Measurements from ENCODE around the gene KCNMA1. TPM values are rescaled to one million over a fixed set of nuclear protein-coding genes. Genes with fewer than 3 reads are reported as not detected.

KCNMA1 gene
- total RNA-seq, 4 donors from 2014 or later: 4.6 to 10.5 (median 7.8) TPM

DNA sequence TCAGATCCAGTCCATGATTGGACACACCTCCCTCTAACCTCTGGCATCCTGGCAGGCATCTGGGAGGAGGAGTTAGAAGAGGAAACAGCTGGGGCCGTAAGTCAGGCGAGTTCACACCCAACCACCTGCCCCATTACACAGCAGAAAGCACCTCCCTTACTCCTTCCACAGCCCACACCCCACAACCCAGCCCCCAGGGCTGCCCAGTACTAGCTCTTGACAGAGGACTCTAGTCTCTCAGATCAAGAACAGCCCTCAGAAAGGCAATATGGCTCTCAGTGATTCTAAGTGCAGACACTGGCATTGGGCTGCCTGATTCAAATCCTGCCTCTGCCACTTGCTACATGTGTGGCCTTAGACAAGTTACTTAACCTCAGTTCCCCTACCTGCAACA lies 34.1 kb downstream of the KCNMA1 start:
- H3K9me3 ChIP-seq: no peaks in the 10 kb centered on the region
- DNase-seq (ENCODE audit: low spot score in 2 of 2): no peak
- H3K27ac ChIP-seq: no peak overlapping the region
- H3K27me3 ChIP-seq: peaks cover 3% of the 10 kb centered on the region
- TF ChIP-seq POLR2A (IDR thresholded peaks at IDR 0.05): no peak
- TF ChIP-seq EP300 (IDR thresholded peaks at IDR 0.05): no peak
- TF ChIP-seq POLR2AphosphoS5 (IDR thresholded peaks at IDR 0.05): no peak
- no peak for TF ChIP-seq CTCF (IDR thresholded peaks at IDR 0.05)
- H3K4me1 ChIP-seq: peaks cover 18% of the 10 kb centered on the region
- no peaks in the 10 kb centered on the region for H3K36me3 ChIP-seq
- 17% methylated on average over 2 of the region's 2 CpGs for WGBS
- H3K4me3 ChIP-seq: no peak overlapping the region

GRCh38 chr10:77602913-77603533 lies 34.6 kb downstream of the KCNMA1 start:
- TF ChIP-seq CTCF (IDR thresholded peaks at IDR 0.05) (no peak), POLR2AphosphoS5 (IDR thresholded peaks at IDR 0.05) (no peak), EP300 (IDR thresholded peaks at IDR 0.05) (no peak), POLR2A (IDR thresholded peaks at IDR 0.05) (no peak)
- no peaks in the 10 kb centered on the region for H3K9me3 ChIP-seq
- no peak overlapping the region for H3K4me3 ChIP-seq
- H3K4me1 ChIP-seq: peaks cover 18% of the 10 kb centered on the region
- DNase-seq (ENCODE audit: low spot score in 2 of 2): no peak
- 22% methylated on average over 6 of the region's 7 CpGs for WGBS
- H3K36me3 ChIP-seq: no peaks in the 10 kb centered on the region
- H3K27ac ChIP-seq: no peak overlapping the region
- peaks cover 3% of the 10 kb centered on the region for H3K27me3 ChIP-seq

DNA sequence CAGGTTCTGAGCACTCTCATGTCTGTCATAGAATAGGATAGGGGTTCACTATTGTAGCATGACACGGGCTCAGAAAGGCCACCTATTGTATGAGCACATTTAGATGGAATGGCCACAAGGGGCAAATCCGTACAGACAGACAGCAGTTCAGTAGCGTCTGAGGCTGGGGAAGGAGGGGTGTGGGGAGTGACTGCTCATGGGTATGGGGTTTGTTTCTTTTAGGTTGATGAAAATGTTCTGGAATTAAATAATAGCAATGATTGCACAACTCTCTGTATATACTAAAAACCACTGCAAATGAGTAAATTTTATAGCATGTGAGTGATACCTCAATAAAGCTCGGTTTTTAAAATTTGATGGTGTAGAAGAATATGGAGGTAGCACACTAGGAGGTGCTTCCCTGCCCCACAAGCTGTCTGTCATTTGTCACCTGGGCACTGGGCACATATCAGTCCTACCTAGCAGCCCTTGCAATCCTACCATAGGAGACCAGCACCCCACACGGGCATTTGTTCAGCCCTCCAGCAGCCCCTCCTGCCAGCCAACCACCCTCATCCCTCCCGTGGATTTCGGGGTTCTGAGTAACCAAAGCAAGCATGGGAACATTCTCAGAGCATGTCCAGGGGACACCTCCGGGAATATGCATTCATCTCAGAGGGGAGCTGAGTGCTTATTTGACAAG lies 35.2 kb downstream of the KCNMA1 start:
- peaks cover 18% of the 10 kb centered on the region for H3K4me1 ChIP-seq
- no peak overlapping the region for H3K27ac ChIP-seq
- no peak for TF ChIP-seq CTCF (IDR thresholded peaks at IDR 0.05)
- no peak for TF ChIP-seq POLR2AphosphoS5 (IDR thresholded peaks at IDR 0.05)
- no peak for TF ChIP-seq POLR2A (IDR thresholded peaks at IDR 0.05)
- TF ChIP-seq EP300 (IDR thresholded peaks at IDR 0.05): no peak
- H3K36me3 ChIP-seq: no peaks in the 10 kb centered on the region
- no peak for DNase-seq (ENCODE audit: low spot score in 2 of 2)
- 73% methylated on average over 8 of the region's 8 CpGs for WGBS
- no peak overlapping the region for H3K4me3 ChIP-seq
- H3K27me3 ChIP-seq: peaks cover 3% of the 10 kb centered on the region
- no peaks in the 10 kb centered on the region for H3K9me3 ChIP-seq

DNA sequence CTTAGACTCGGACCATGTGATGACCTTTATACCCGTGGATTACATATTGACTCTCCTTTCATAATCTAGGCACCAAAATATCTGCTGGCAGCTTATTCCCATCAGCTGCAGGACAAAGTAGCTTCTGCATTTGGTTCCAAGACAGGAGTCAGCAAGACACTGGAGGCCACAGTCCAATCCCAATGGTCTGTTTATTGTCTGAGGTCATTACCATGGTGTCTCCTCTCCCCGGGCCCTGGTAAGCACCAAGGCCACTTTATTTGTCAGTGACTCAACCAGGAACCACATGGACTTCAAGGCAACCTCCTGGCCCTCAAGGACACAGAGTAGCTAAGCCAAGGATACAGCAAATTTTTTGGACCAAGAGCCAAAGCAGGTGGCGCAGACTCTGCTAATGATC lies 36.1 kb downstream of the KCNMA1 start:
- Histone ChIP-seq H3K27ac (no peak overlapping the region), H3K4me1 (peaks cover 11% of the 10 kb centered on the region)

GRCh38 chr10:77600640-77601039 lies 37.0 kb downstream of the KCNMA1 start:
- peaks cover 3% of the 10 kb centered on the region for H3K27me3 ChIP-seq
- no peak overlapping the region for H3K4me3 ChIP-seq
- DNase-seq (ENCODE audit: low spot score in 2 of 2): no peak
- TF ChIP-seq POLR2AphosphoS5 (IDR thresholded peaks at IDR 0.05) (no peak), CTCF (IDR thresholded peaks at IDR 0.05) (no peak), EP300 (IDR thresholded peaks at IDR 0.05) (no peak), POLR2A (IDR thresholded peaks at IDR 0.05) (no peak)
- no peaks in the 10 kb centered on the region for H3K36me3 ChIP-seq
- H3K27ac ChIP-seq: no peak overlapping the region
- no peaks in the 10 kb centered on the region for H3K9me3 ChIP-seq
- 92% methylated on average over 4 of the region's 6 CpGs for WGBS
- peaks cover 11% of the 10 kb centered on the region for H3K4me1 ChIP-seq

More for the DNA sequence above, 36.1 kb downstream of the KCNMA1 start:
- Histone ChIP-seq H3K4me3 (no peak overlapping the region), H3K36me3 (no peaks in the 10 kb centered on the region), H3K27me3 (peaks cover 3% of the 10 kb centered on the region), H3K9me3 (no peaks in the 10 kb centered on the region)
- no peak for TF ChIP-seq POLR2AphosphoS5 (IDR thresholded peaks at IDR 0.05)
- WGBS: 81% methylated on average over 4 of the region's 4 CpGs
- DNase-seq (ENCODE audit: low spot score in 2 of 2): no peak
